HepG2 (cell line): ENCODE data around the gene PSKH1. TPM values are rescaled to one million over a fixed set of nuclear protein-coding genes. Genes with fewer than 3 reads are reported as not detected.

Source experiments
- ARID5B ChIP-seq: IDR thresholded peaks from 2 replicates; pipeline ENCODE4 v1.4.0; 2020; ENCODE audit warnings: mild to moderate bottlenecking, missing genetic modification reagents
- ARNT ChIP-seq: fragments of 450-650 bp; IDR thresholded peaks from 2 replicates; pipeline ENCODE4 v1.6.1; 2017
- CSRNP2 ChIP-seq: sonication (generic); formaldehyde crosslinking; conservative IDR thresholded peaks from 2 replicates; pipeline ENCODE4 v1.8.0; 2022; ENCODE audit warnings: low read depth, missing genetic modification reagents
- ETS1 ChIP-seq: sonication (generic); formaldehyde crosslinking; IDR thresholded peaks from 2 replicates; pipeline ENCODE4 v1.4.0; 2020; ENCODE audit warnings: missing genetic modification reagents
- FOXA3 ChIP-seq: IDR thresholded peaks from 2 replicates; pipeline ENCODE4 v1.6.1; 2016; ENCODE audit warnings: missing genetic modification reagents, missing compliant biosample characterization
- KAT8 ChIP-seq: IDR thresholded peaks from 2 replicates; pipeline ENCODE4 v1.6.1; 2016; ENCODE audit warnings: missing genetic modification reagents, missing compliant biosample characterization
- PHF20 ChIP-seq: sonication (generic); formaldehyde crosslinking; IDR thresholded peaks from 2 replicates; pipeline ENCODE4 v1.5.0; 2020; ENCODE audit warnings: mild to moderate bottlenecking, missing genetic modification reagents
- RARA ChIP-seq: IDR thresholded peaks from 2 replicates; pipeline ENCODE4 v1.6.1; 2016; ENCODE audit warnings: missing genetic modification reagents, missing compliant biosample characterization
- SP1 ChIP-seq, 2 experiments: fragments of 450-650 bp in 1 of 2; sonication (generic) in 1 of 2; formaldehyde crosslinking in 1 of 2; IDR thresholded peaks; 2 replicates each; pipeline versions ENCODE4 v1.4.0 to v1.6.1; 2016 to 2020; ENCODE audit warnings: missing genetic modification reagents in 1 of 2
- THAP9 ChIP-seq: sonication (generic); formaldehyde crosslinking; IDR thresholded peaks from 2 replicates; pipeline ENCODE4; 2020; ENCODE audit warnings: missing genetic modification reagents, mild to moderate bottlenecking, borderline replicate concordance
- YEATS4 ChIP-seq: sonication (generic); formaldehyde crosslinking; IDR thresholded peaks from 2 replicates; pipeline ENCODE4 v1.4.0; 2020; ENCODE audit warnings: missing genetic modification reagents, borderline replicate concordance
- ZBTB7A ChIP-seq: sonication (generic); formaldehyde crosslinking; IDR thresholded peaks from 2 replicates; pipeline ENCODE4 v1.8.0; 2022; ENCODE audit warnings: mild to moderate bottlenecking, missing genetic modification reagents
- ZC3H4 ChIP-seq: sonication (generic); formaldehyde crosslinking; IDR thresholded peaks from 2 replicates; pipeline ENCODE4 v1.4.0; 2020; ENCODE audit warnings: missing genetic modification reagents, borderline replicate concordance
- ZMYM4 ChIP-seq: sonication (generic); formaldehyde crosslinking; IDR thresholded peaks from 2 replicates; pipeline ENCODE4 v1.8.1; 2023; ENCODE audit warnings: mild to moderate bottlenecking, missing genetic modification reagents
- ZNF333 ChIP-seq: sonication (generic); formaldehyde crosslinking; IDR thresholded peaks from 2 replicates; pipeline ENCODE4 v1.4.0; 2020; ENCODE audit warnings: mild to moderate bottlenecking, missing genetic modification reagents, borderline replicate concordance
- ZNF503 ChIP-seq: sonication (generic); formaldehyde crosslinking; IDR thresholded peaks from 2 replicates; pipeline ENCODE4 v1.4.0; 2020; ENCODE audit warnings: missing genetic modification reagents
- ZNF580 ChIP-seq: IDR thresholded peaks from 2 replicates; pipeline ENCODE4 v1.6.1; 2016; ENCODE audit warnings: low read depth, borderline replicate concordance
- ZNF761 ChIP-seq: sonication (generic); formaldehyde crosslinking; conservative IDR thresholded peaks from 2 replicates; pipeline ENCODE4 v1.4.0; 2020; ENCODE audit warnings: mild to moderate bottlenecking, missing genetic modification reagents
- polyA plus RNA-seq, 8 experiments: library from polyadenylated mRNA; depleted of rRNA in 3 of 8; stranded (reverse) in 7 of 8; unstranded in 1 of 8; fragments of >200 nt; fragmentation: Illumina TruSeq in 4 of 8; extraction: Trizol in 4 of 8; gene quantifications; 2 replicates each; pipeline versions ENCODE4 v1.2.1 to v1.2.3, GENCODE V29; 2011 to 2016; ENCODE audit warnings: low read depth in 4 of 8, missing spikeins in 1 of 8, mixed read lengths in 1 of 8; ENCODE audit not compliant: insufficient read depth in 1 of 8
- total RNA-seq, 5 experiments: library from RNA; depleted of rRNA; stranded (reverse); fragments of >200 nt; fragmentation: Illumina TruSeq; extraction: Trizol; gene quantifications; 2 replicates each; pipeline ENCODE4 v1.2.3, GENCODE V29; 2016; ENCODE audit warnings: low read depth in 1 of 5

Gene PSKH1
- total and polyA plus RNA-seq, 2 of the 13 experiments (the other 11 are each of a cell fraction or from before 2014, with no cell fraction given): 8.4 to 19.1 TPM

GRCh38 chr16:67856927-67857546, 36.0 kb upstream of the PSKH1 start (continued):
- TF ChIP-seq RARA (CRISPR knock-in tag): peak; percentile 82
- no peak for TF ChIP-seq KAT8
- no peak for TF ChIP-seq ZNF580 (CRISPR knock-in tag)
- TF ChIP-seq ZBTB7A (CRISPR knock-in tag): 0 out of 2 replicates have a peak, but pooled peaks have one; percentile 52
- no peak for TF ChIP-seq ZNF333 (CRISPR knock-in tag)
- no peak for TF ChIP-seq CSRNP2
- no peak for TF ChIP-seq ZMYM4 (CRISPR knock-in tag)
- TF ChIP-seq ZC3H4: no peak
- TF ChIP-seq THAP9: 0 out of 2 replicates have a peak, but pooled peaks have one; percentile 0
- no peak for TF ChIP-seq PHF20 (CRISPR knock-in tag)
- 0 out of 2 replicates have a peak, but pooled peaks have one; percentile 16 for TF ChIP-seq ARID5B (CRISPR knock-in tag)
- no peak for TF ChIP-seq SP1 (IDR thresholded peaks at IDR 0.05)
- TF ChIP-seq SP1 (CRISPR knock-in tag; IDR thresholded peaks at IDR 0.05): no peak
- TF ChIP-seq ZNF761 (CRISPR knock-in tag): no peak
- peak; percentile 47; the same call in 1 of the 2 replicates for TF ChIP-seq FOXA3 (CRISPR knock-in tag)
- no peak for TF ChIP-seq ARNT
- no peak for TF ChIP-seq ZNF503 (CRISPR knock-in tag)
- TF ChIP-seq ETS1 (CRISPR knock-in tag): no peak
- TF ChIP-seq YEATS4 (CRISPR knock-in tag): no peak
